Measurements from ENCODE around the gene STUB1.

STUB1 gene

GRCh38 chr16:709566-710499 is 29.6 kb downstream of the STUB1 start:
- TF ChIP-seq REST (IDR thresholded peaks at IDR 0.05; ENCODE audit: insufficient read depth in 1 of 2, low read depth in 2 of 2, low read length in 2 of 2), result no peak
- TF ChIP-seq FOXP2 (optimal IDR thresholded peaks at IDR 0.05; ENCODE audit: borderline replicate concordance, extremely low read depth, extremely low read length, insufficient read depth), result no peak
- TF ChIP-seq POLR2AphosphoS5 (IDR thresholded peaks at IDR 0.05; ENCODE audit: low read depth, low read length), result no peak
- TF ChIP-seq SIN3A (IDR thresholded peaks at IDR 0.05; ENCODE audit: borderline replicate concordance, insufficient read depth, low read length), result no peak
- TF ChIP-seq TAF1 (IDR thresholded peaks at IDR 0.05; ENCODE audit: borderline replicate concordance, insufficient read depth, low read length), result no peak

- no peak for TF ChIP-seq SIN3A (IDR thresholded peaks at IDR 0.05; ENCODE audit: borderline replicate concordance, insufficient read depth, low read length)
- TF ChIP-seq FOXP2 (optimal IDR thresholded peaks at IDR 0.05; ENCODE audit: borderline replicate concordance, extremely low read depth, extremely low read length, insufficient read depth), result no peak
- TF ChIP-seq REST (IDR thresholded peaks at IDR 0.05; ENCODE audit: insufficient read depth in 1 of 2, low read depth in 2 of 2, low read length in 2 of 2), result no peak
- no peak for TF ChIP-seq TAF1 (IDR thresholded peaks at IDR 0.05; ENCODE audit: borderline replicate concordance, insufficient read depth, low read length)
- no peak for TF ChIP-seq POLR2AphosphoS5 (IDR thresholded peaks at IDR 0.05; ENCODE audit: low read depth, low read length)
Observed at GRCh38 chr16:710500-711075, 30.4 kb downstream of the STUB1 start.

GRCh38 chr16:711084-711483 is 30.9 kb downstream of the STUB1 start:
- TF ChIP-seq REST (IDR thresholded peaks at IDR 0.05; ENCODE audit: insufficient read depth in 1 of 2, low read depth in 2 of 2, low read length in 2 of 2) (no peak), POLR2AphosphoS5 (IDR thresholded peaks at IDR 0.05; ENCODE audit: low read depth, low read length) (no peak), SIN3A (IDR thresholded peaks at IDR 0.05; ENCODE audit: borderline replicate concordance, insufficient read depth, low read length) (no peak), FOXP2 (optimal IDR thresholded peaks at IDR 0.05; ENCODE audit: borderline replicate concordance, extremely low read depth, extremely low read length, insufficient read depth) (no peak), TAF1 (IDR thresholded peaks at IDR 0.05; ENCODE audit: borderline replicate concordance, insufficient read depth, low read length) (no peak)

- TF ChIP-seq REST (IDR thresholded peaks at IDR 0.05; ENCODE audit: insufficient read depth in 1 of 2, low read depth in 2 of 2, low read length in 2 of 2), result no peak
- no peak for TF ChIP-seq POLR2AphosphoS5 (IDR thresholded peaks at IDR 0.05; ENCODE audit: low read depth, low read length)
- TF ChIP-seq FOXP2 (optimal IDR thresholded peaks at IDR 0.05; ENCODE audit: borderline replicate concordance, extremely low read depth, extremely low read length, insufficient read depth), result no peak
Observed at GRCh38 chr16:711548-712320, 31.5 kb downstream of the STUB1 start.
